Brain microvascular endothelial cell (primary cell): ENCODE data around the gene NMNAT2.

Source experiments
- DNase-seq: peaks from one replicate; pipeline ENCODE4 v3.0.0-alpha.2; 2020
- H3K27ac ChIP-seq: fragments of 250-450 bp; sonication (Bioruptor Pico); 2 replicates; pipeline ENCODE4 v1.5.1; 2020; ENCODE audit warnings: mild to moderate bottlenecking, moderate library complexity
- H3K27me3 ChIP-seq: fragments of 250-450 bp; sonication (Bioruptor Pico); replicated peaks from 2 replicates; pipeline ENCODE4 v1.5.1; 2020; ENCODE audit warnings: mild to moderate bottlenecking
- H3K36me3 ChIP-seq: fragments of 250-450 bp; sonication (Bioruptor Pico); replicated peaks from 2 replicates; pipeline ENCODE4 v1.5.1; 2020; ENCODE audit warnings: mild to moderate bottlenecking
- H3K4me3 ChIP-seq: 2 replicates; pipeline ENCODE4 v1.5.1; 2011; ENCODE audit warnings: low read depth, mild to moderate bottlenecking, control low read depth, low read length, moderate library complexity
- CTCF ChIP-seq: IDR thresholded peaks from 2 replicates; pipeline ENCODE4 v1.5.1; 2011; ENCODE audit warnings: low read depth, mild to moderate bottlenecking, moderate library complexity, low read length, control low read depth, inconsistent platforms; ENCODE audit errors: missing control alignments
- in situ Hi-C: cut with HindIII; loops from 2 replicates; pipeline ENCODE4 v1.10.0; 2017; ENCODE audit warnings: low sequenced_read_pairs, low pct_ligation_motif_present

Gene NMNAT2

DNA sequence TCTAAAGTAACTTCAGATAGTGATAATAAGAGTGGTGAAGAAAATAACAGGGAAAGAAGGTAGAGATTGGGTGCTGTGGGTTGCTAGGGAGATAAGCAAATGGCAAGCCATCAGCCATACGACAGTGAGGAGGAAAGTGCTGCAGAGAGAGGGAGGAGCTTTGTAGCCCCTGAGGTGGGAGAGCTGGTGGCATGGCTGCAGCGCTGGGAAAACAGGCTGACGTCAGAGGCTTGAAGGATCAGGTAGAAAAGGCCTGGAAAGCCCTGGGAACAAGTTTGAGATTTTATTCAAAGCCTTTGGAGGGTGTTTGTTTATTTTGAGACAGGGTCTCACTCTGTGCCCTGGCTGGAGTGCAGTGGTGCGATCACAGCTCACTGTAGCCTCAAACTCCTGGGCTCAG, 109.5 kb downstream of the NMNAT2 start:
- Histone ChIP-seq H3K27me3 (no peaks in the 10 kb centered on the region), H3K4me3 (no peak overlapping the region), H3K36me3 (no peaks in the 10 kb centered on the region), H3K27ac (no peak overlapping the region)
- in situ Hi-C loops: no loop called here
- no peak for DNase-seq
- TF ChIP-seq CTCF: no peak

DNA sequence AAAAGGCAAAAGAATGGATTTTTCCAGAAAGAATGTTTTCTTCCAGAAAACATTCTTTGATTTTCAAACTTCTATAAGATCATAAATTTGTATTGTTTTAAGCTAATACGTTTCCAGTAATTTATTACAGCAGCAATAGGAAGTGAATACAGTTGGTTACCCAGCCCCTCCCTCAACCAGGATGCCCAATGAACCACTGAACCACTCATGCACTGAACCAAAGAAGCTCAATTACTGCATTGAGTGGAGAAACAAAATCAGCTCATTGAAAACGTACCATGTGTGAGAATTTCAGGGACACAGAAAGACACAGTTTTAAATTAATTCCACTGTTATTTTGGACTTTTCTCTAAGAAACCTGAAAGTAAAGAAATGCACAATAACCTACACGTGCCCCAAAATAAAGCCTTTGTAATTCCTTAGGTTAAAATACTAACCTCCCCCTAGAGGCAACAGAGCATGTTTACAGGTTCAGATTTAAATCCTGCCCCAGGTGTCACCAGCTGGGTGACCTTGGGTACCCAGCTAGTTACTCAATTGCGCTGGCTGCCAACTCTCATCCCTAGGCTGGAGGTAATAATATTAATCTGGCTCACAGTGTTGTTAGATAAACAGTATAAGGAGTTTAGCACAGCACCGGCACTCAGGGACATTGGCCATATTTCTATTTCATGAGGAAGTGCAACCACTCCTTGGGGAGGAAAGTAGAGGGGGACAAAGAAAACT, 111.7 kb downstream of the NMNAT2 start:
- Histone ChIP-seq H3K36me3 (no peaks in the 10 kb centered on the region), H3K4me3 (no peak overlapping the region), H3K27me3 (no peaks in the 10 kb centered on the region), H3K27ac (no peak overlapping the region)
- peak; percentile 46 for TF ChIP-seq CTCF
- in situ Hi-C loops: no loop called here
- no peak for DNase-seq

DNA sequence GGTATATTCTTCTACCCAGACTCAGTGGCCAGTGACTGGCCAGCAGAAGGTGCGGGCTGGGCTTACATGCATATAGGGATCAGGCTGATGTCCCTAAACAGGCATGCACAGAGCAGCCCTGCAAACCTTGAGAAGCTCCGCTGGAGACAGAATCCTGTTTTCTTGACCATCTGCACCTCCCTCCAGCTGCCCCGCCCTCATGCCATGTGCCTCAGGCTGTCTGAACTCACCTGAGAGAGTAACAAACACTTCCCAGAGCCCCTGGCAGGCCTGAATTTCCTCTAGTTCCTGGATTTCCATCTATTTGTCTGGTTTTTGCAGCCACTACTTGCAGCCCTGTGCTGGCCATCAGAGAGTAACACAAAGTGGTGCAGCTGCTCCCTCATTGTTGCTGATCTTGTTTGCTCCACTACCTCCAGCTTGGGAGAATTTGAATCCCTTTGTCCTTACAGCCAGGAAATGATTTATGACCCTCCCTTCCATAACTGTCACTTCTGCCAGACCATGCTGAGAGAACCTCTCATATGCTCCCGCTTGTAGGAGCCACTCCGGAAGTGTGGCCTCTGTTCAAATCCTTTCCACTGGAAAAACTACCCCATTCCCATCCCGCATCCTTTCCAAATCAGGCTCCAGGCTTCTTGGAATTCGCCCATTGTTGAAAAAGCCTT, 113.6 kb downstream of the NMNAT2 start:
- in situ Hi-C loops: no loop called here
- no peak for DNase-seq
- H3K36me3 ChIP-seq: no peaks in the 10 kb centered on the region

DNA sequence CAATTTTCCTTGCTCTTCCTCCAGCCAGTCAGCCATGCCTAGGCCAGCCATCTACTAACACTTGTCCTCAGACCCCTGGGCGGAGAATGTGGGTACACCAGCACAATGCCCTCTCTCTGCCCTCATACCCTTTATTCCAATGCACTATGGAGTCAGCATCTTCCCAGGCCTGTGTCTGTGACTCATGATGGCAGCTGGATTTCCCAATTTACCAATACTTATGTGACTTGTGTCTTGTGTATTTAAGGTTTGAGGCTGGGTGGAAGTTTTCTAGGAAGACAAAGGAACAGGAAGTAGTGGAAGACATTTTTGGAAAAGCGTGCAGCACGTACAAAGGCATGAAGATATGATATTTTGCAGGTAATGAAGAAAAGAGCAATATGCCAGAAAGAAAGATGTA, 114.3 kb downstream of the NMNAT2 start:
- TF ChIP-seq CTCF: no peak
- Histone ChIP-seq H3K4me3 (no peak overlapping the region), H3K27me3 (no peaks in the 10 kb centered on the region), H3K36me3 (no peaks in the 10 kb centered on the region), H3K27ac (no peak overlapping the region)
- in situ Hi-C loops: no loop called here
- DNase-seq: peak; percentile 7

More for the DNA sequence above, 113.6 kb downstream of the NMNAT2 start:
- no peak for TF ChIP-seq CTCF
- H3K4me3 ChIP-seq: no peak overlapping the region
- no peak overlapping the region for H3K27ac ChIP-seq
- no peaks in the 10 kb centered on the region for H3K27me3 ChIP-seq

DNA sequence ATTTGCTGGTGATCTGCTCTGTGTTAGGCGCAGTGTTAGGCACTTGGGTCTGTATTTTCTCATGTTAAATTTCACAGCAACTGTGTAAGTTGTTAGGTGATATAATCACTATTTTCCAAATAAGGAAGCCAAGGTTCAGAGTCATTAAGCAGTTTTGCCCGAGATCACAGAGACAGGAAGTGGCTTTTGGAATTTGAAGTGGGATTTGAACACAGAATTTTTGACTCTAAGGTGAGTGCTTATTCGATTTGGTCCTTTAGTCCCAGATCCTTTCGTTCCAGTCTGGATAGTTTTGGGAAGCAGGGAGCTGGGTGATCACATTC, 114.9 kb downstream of the NMNAT2 start:
- Histone ChIP-seq H3K27me3 (no peaks in the 10 kb centered on the region), H3K4me3 (no peak overlapping the region), H3K36me3 (no peaks in the 10 kb centered on the region), H3K27ac (no peak overlapping the region)
- in situ Hi-C loops: no loop called here
- TF ChIP-seq CTCF: no peak
- no peak for DNase-seq
